ENCODE results near the gene GDPD5.

GDPD5 gene

GRCh38 chr11:75560644-75561043 is 34.9 kb upstream of the GDPD5 start:
- Histone ChIP-seq H3K4me3 (ENCODE audit: insufficient read depth, low read length, poor library complexity, severe bottlenecking) (no peak overlapping the region), H3K36me3 (ENCODE audit: low read length) (no peaks in the 10 kb centered on the region), H3F3A (ENCODE audit: insufficient read depth) (no peaks in the 10 kb centered on the region), H3K27ac (ENCODE audit: low read depth, low read length) (no peak overlapping the region), H3K27me3 (ENCODE audit: low read length) (no peaks in the 10 kb centered on the region), H3K4me2 (ENCODE audit: low read depth, low read length, poor library complexity, severe bottlenecking) (no peak overlapping the region), H3K9me3 (ENCODE audit: insufficient read depth, low read length) (no peaks in the 10 kb centered on the region), H4K20me1 (ENCODE audit: low read depth, low read length) (no peaks in the 10 kb centered on the region), H3K79me2 (ENCODE audit: insufficient read depth, low read length) (no peaks in the 10 kb centered on the region), H3K9me2 (replicated peaks; ENCODE audit: insufficient read depth, low read length) (no peaks in the 10 kb centered on the region), H2AFZ (ENCODE audit: low read depth, low read length, severe bottlenecking) (no peak overlapping the region), H3K9ac (ENCODE audit: low read length) (no peak overlapping the region)
- TF ChIP-seq CTCF (IDR thresholded peaks at IDR 0.05; ENCODE audit: insufficient read depth, low read length, poor library complexity, severe bottlenecking) = no peak
- no peak for TF ChIP-seq EZH2phosphoT487 (conservative IDR thresholded peaks at IDR 0.05; ENCODE audit: low read length)

GRCh38 chr11:75558939-75559843 is 33.5 kb upstream of the GDPD5 start:
- H3K9me2 ChIP-seq (replicated peaks; ENCODE audit: insufficient read depth, low read length) = no peaks in the 10 kb centered on the region
- H3K27me3 ChIP-seq (ENCODE audit: low read length) = no peaks in the 10 kb centered on the region
- H3K9me3 ChIP-seq (ENCODE audit: insufficient read depth, low read length) = no peaks in the 10 kb centered on the region
- TF ChIP-seq CTCF (IDR thresholded peaks at IDR 0.05; ENCODE audit: insufficient read depth, low read length, poor library complexity, severe bottlenecking) (no peak), EZH2phosphoT487 (conservative IDR thresholded peaks at IDR 0.05; ENCODE audit: low read length) (no peak)
- H2AFZ ChIP-seq (ENCODE audit: low read depth, low read length, severe bottlenecking) = no peak overlapping the region
- H4K20me1 ChIP-seq (ENCODE audit: low read depth, low read length) = no peaks in the 10 kb centered on the region
- H3K4me2 ChIP-seq (ENCODE audit: low read depth, low read length, poor library complexity, severe bottlenecking) = no peak overlapping the region
- H3K4me3 ChIP-seq (ENCODE audit: insufficient read depth, low read length, poor library complexity, severe bottlenecking) = no peak overlapping the region
- H3F3A ChIP-seq (ENCODE audit: insufficient read depth) = no peaks in the 10 kb centered on the region
- H3K79me2 ChIP-seq (ENCODE audit: insufficient read depth, low read length) = no peaks in the 10 kb centered on the region
- H3K9ac ChIP-seq (ENCODE audit: low read length) = no peak overlapping the region
- H3K27ac ChIP-seq (ENCODE audit: low read depth, low read length) = no peak overlapping the region
- H3K36me3 ChIP-seq (ENCODE audit: low read length) = no peaks in the 10 kb centered on the region

- no peak overlapping the region for H3K27ac ChIP-seq (ENCODE audit: low read depth, low read length)
- H4K20me1 ChIP-seq (ENCODE audit: low read depth, low read length) = no peaks in the 10 kb centered on the region
- no peak for TF ChIP-seq EZH2phosphoT487 (conservative IDR thresholded peaks at IDR 0.05; ENCODE audit: low read length)
- no peak for TF ChIP-seq CTCF (IDR thresholded peaks at IDR 0.05; ENCODE audit: insufficient read depth, low read length, poor library complexity, severe bottlenecking)
- no peaks in the 10 kb centered on the region for H3K36me3 ChIP-seq (ENCODE audit: low read length)
- H3K27me3 ChIP-seq (ENCODE audit: low read length) = no peaks in the 10 kb centered on the region
- H3K9ac ChIP-seq (ENCODE audit: low read length) = no peak overlapping the region
- no peak overlapping the region for H2AFZ ChIP-seq (ENCODE audit: low read depth, low read length, severe bottlenecking)
- H3K79me2 ChIP-seq (ENCODE audit: insufficient read depth, low read length) = no peaks in the 10 kb centered on the region
- no peaks in the 10 kb centered on the region for H3F3A ChIP-seq (ENCODE audit: insufficient read depth)
- no peaks in the 10 kb centered on the region for H3K9me3 ChIP-seq (ENCODE audit: insufficient read depth, low read length)
- no peak overlapping the region for H3K4me3 ChIP-seq (ENCODE audit: insufficient read depth, low read length, poor library complexity, severe bottlenecking)
- H3K4me2 ChIP-seq (ENCODE audit: low read depth, low read length, poor library complexity, severe bottlenecking) = no peak overlapping the region
- no peaks in the 10 kb centered on the region for H3K9me2 ChIP-seq (replicated peaks; ENCODE audit: insufficient read depth, low read length)
These were observed 32.1 kb upstream of the GDPD5 start for GRCh38 chr11:75557666-75558494.
